ENCODE data around the gene GNL2.
"Not testable (repeated sequence)": the region's sequence is repeated elsewhere in the genome, so short reads cannot be mapped to it uniquely, and the experiment has no call there.

The GNL2 gene

DNA sequence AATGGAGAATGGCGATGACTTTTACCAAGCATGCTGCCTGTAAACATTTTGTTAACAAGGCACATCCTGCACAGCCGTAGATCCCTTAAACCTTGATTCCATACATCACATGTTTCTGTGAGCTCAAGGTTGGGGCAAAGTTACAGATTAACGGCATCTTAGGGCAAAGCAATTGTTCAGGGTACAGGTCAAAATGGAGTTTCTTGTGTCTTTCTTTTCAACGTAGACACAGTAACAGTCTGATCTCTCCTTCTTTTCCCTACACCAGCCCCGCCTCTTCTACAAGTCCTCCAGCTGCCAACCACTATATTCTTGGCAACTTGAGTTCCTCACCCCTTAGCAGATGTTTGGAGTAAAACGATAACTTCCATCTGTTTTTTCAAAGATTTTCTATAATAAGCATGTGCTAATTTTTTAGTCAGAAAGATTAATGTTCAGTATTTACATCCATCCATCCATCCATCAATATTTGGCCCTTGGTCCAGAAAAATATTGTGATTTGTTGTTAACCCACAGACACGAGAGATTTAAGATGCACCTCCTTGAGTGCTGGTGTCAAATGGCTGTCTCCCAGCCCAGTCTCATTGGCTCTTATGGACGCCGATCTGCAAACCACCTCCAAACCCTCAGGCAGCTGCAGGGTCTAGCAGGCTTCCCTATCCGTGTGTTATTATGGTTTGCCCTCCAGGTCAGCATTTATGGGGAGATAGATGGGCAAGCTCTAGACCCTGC, 35.2 kb downstream of the GNL2 start:
- TF ChIP-seq, protein P1, sequence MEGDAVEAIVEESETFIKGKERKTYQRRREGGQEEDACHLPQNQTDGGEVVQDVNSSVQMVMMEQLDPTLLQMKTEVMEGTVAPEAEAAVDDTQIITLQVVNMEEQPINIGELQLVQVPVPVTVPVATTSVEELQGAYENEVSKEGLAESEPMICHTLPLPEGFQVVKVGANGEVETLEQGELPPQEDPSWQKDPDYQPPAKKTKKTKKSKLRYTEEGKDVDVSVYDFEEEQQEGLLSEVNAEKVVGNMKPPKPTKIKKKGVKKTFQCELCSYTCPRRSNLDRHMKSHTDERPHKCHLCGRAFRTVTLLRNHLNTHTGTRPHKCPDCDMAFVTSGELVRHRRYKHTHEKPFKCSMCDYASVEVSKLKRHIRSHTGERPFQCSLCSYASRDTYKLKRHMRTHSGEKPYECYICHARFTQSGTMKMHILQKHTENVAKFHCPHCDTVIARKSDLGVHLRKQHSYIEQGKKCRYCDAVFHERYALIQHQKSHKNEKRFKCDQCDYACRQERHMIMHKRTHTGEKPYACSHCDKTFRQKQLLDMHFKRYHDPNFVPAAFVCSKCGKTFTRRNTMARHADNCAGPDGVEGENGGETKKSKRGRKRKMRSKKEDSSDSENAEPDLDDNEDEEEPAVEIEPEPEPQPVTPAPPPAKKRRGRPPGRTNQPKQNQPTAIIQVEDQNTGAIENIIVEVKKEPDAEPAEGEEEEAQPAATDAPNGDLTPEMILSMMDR (IDR thresholded peaks at IDR 0.05; ENCODE audit: insufficient read depth, low read length, poor library complexity, severe bottlenecking) = no peak
- no peak overlapping the region for H3K4me3 ChIP-seq (replicated peaks; ENCODE audit: low read depth, low read length)
- H3K36me3 ChIP-seq (ENCODE audit: control insufficient read depth, insufficient read depth, low read length) = peaks cover 6% of the 10 kb centered on the region
- H3K27me3 ChIP-seq (replicated peaks; ENCODE audit: control insufficient read depth, insufficient read depth, low read length) = no peaks in the 10 kb centered on the region
- DNase-seq (ENCODE audit: extremely low read depth, insufficient read length) = no peak

- not testable (repeated sequence) for H3K4me3 ChIP-seq (replicated peaks; ENCODE audit: low read depth, low read length); H3K27me3 ChIP-seq (replicated peaks; ENCODE audit: control insufficient read depth, insufficient read depth, low read length); H3K36me3 ChIP-seq (ENCODE audit: control insufficient read depth, insufficient read depth, low read length); DNase-seq (ENCODE audit: extremely low read depth, insufficient read length)
Measured at GRCh38 chr1:37559957-37560379, 35.8 kb downstream of the GNL2 start.

DNA sequence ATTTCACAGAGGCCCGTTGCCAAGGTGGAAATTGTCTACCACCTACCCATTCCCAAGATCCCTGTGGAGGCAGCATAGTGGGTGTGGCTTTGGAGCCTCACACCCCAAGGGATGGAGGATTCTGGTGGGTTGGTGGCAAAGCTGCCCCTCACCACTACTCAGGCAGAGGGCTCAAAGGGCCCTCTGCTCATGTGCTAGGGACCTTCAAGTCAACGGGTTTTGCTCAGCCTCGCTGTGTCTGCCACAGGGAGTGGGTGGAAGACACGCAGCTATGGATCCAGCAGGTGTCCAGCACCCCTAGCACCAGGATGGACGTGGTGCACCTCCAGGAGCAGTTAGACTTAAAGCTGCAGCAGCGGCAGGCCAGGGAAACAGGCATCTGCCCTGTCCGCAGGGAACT, 36.7 kb downstream of the GNL2 start:
- Histone ChIP-seq H3K36me3 (ENCODE audit: control insufficient read depth, insufficient read depth, low read length) (peaks cover 3% of the 10 kb centered on the region), H3K27me3 (replicated peaks; ENCODE audit: control insufficient read depth, insufficient read depth, low read length) (no peaks in the 10 kb centered on the region), H3K4me3 (replicated peaks; ENCODE audit: low read depth, low read length) (no peak overlapping the region)
- TF ChIP-seq, protein P1 (IDR thresholded peaks at IDR 0.05; ENCODE audit: insufficient read depth, low read length, poor library complexity, severe bottlenecking) = no peak
- DNase-seq (ENCODE audit: extremely low read depth, insufficient read length) = no peak

GRCh38 chr1:37558411-37558810, 37.3 kb downstream of the GNL2 start:
- DNase-seq (ENCODE audit: extremely low read depth, insufficient read length) = no peak
- peaks cover 3% of the 10 kb centered on the region for H3K36me3 ChIP-seq (ENCODE audit: control insufficient read depth, insufficient read depth, low read length)
- TF ChIP-seq, protein P1 (IDR thresholded peaks at IDR 0.05; ENCODE audit: insufficient read depth, low read length, poor library complexity, severe bottlenecking) = no peak
- no peak overlapping the region for H3K4me3 ChIP-seq (replicated peaks; ENCODE audit: low read depth, low read length)
- H3K27me3 ChIP-seq (replicated peaks; ENCODE audit: control insufficient read depth, insufficient read depth, low read length) = no peaks in the 10 kb centered on the region

- Histone ChIP-seq H3K4me3 (replicated peaks; ENCODE audit: low read depth, low read length) (no peak overlapping the region), H3K36me3 (ENCODE audit: control insufficient read depth, insufficient read depth, low read length) (peaks cover 2% of the 10 kb centered on the region; the same call in 1 of the 2 replicates), H3K27me3 (replicated peaks; ENCODE audit: control insufficient read depth, insufficient read depth, low read length) (no peaks in the 10 kb centered on the region)
- TF ChIP-seq, protein P1 (IDR thresholded peaks at IDR 0.05; ENCODE audit: insufficient read depth, low read length, poor library complexity, severe bottlenecking) = no peak
- DNase-seq (ENCODE audit: extremely low read depth, insufficient read length) = no peak
Measured at GRCh38 chr1:37557402-37557801, 38.3 kb downstream of the GNL2 start.

- no peaks in the 10 kb centered on the region for H3K27me3 ChIP-seq (replicated peaks; ENCODE audit: control insufficient read depth, insufficient read depth, low read length)
- no peak within 1 kb of the TSS for H3K4me3 ChIP-seq (replicated peaks; ENCODE audit: low read depth, low read length)
- TF ChIP-seq, protein P1 (IDR thresholded peaks at IDR 0.05; ENCODE audit: insufficient read depth, low read length, poor library complexity, severe bottlenecking) = no peak
- peak; percentile 49 for DNase-seq (ENCODE audit: extremely low read depth, insufficient read length)
- peaks cover 2% of the 10 kb centered on the region; the same call in 1 of the 2 replicates for H3K36me3 ChIP-seq (ENCODE audit: control insufficient read depth, insufficient read depth, low read length)
Measured at GRCh38 chr1:37556712-37557196, 39.0 kb downstream of the GNL2 start, which contains the start of gene DNALI1. DNALI1 (plus strand) TSS chr1:37556940; CDS start chr1:37556995, 55 bp downstream.

All from GM06990 (cell line).